Activated CD4-positive, alpha-beta memory T cell treated with anti-CD3 and anti-CD28 coated beads for 36 hours (primary cell): ENCODE measurements around the gene VIPR2. TPM values are rescaled to one million over a fixed set of nuclear protein-coding genes. Genes with fewer than 3 reads are reported as not detected.

Experiments used
- CTCF ChIA-PET: fragments of 350-600 bp; sonication (Branson Sonifier 250); formaldehyde crosslinking; loops from one replicate; lab custom pipeline; 2021; ENCODE audit warnings: antibody characterized with exemption, inconsistent platforms; lab: Charles Lee
- POLR2A ChIA-PET: fragments of 350-600 bp; sonication (Branson Sonifier 250); formaldehyde crosslinking; loops from one replicate; lab custom pipeline; 2021; ENCODE audit warnings: antibody characterized with exemption; lab: Charles Lee
- DNase-seq: peaks from one replicate; pipeline ENCODE4 v3.0.0-alpha.2; 2020
- H3K27ac Mint-ChIP-seq: one replicate; pipeline ENCODE4 v1.8.0; 2021; ENCODE audit warnings: mixed read lengths
- H3K27me3 Mint-ChIP-seq: one replicate; pipeline ENCODE4 v1.8.0; 2021; ENCODE audit warnings: mixed read lengths
- H3K36me3 Mint-ChIP-seq: one replicate; pipeline ENCODE4 v1.8.0; 2021; ENCODE audit warnings: mixed read lengths
- H3K4me1 Mint-ChIP-seq: one replicate; pipeline ENCODE4 v1.8.0; 2021; ENCODE audit warnings: low read depth, mixed read lengths
- H3K4me3 Mint-ChIP-seq: one replicate; pipeline ENCODE4 v1.8.0; 2021; ENCODE audit warnings: mild to moderate bottlenecking, mixed read lengths
- H3K9me3 Mint-ChIP-seq: one replicate; pipeline ENCODE4 v1.8.0; 2021; ENCODE audit warnings: mixed read lengths
- intact Hi-C: fragments of 100-400 bp; cut with micrococcal nuclease; formaldehyde crosslinking; loops from one replicate; pipeline ENCODE4 v1.15.1; 2023
- total RNA-seq, 2 experiments: library from RNA; stranded (reverse); gene quantifications; one replicate each; pipeline ENCODE4 v1.2.3, GENCODE V29; 2021

VIPR2 gene
- total RNA-seq, 2 experiments from 2014 or later = 0.55 to 0.56 TPM

DNA sequence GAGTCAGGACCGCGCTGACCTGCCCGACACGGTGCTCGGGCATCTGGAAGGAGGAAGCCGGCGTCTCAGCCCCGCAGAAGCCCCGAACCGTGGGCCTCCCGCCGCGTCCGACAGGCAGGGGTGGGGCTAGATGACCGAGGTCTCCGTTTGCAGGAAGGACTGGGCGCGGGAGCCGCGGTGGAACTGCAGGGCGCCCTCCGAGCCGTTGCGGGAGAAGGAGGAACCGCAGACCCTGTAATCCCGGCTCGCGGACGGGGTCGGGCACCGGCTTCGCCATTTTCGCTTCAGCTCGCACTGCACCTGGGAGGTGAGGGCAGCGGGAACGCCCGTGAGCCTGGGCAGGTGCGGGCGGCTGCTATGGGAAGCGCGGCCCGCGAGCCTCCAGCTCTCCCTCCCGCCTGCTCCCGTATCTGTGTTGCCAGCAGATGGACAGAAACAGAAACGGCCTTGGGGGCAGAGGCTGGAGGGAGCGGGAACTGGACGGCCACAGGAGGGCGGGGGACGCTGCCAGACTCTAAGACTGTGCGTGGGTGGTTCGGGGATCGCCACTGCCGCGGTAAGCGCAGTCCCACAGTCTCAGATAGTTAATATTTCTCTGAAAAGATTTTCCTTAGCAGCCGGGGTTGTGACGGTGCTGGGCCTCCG is 114.1 kb downstream of the VIPR2 start:
- Mint-ChIP-seq H3K27me3 (peaks cover 37% of the 10 kb centered on the region), H3K9me3 (no peaks in the 10 kb centered on the region), H3K4me3 (peak overlapping the region; percentile 37), H3K4me1 (peaks cover 11% of the 10 kb centered on the region), H3K36me3 (no peaks in the 10 kb centered on the region), H3K27ac (no peak overlapping the region)
- ChIA-PET CTCF (no interaction called here), POLR2A (no interaction called here)
- intact Hi-C loops = no loop called here
- DNase-seq = peak; percentile 15

DNA sequence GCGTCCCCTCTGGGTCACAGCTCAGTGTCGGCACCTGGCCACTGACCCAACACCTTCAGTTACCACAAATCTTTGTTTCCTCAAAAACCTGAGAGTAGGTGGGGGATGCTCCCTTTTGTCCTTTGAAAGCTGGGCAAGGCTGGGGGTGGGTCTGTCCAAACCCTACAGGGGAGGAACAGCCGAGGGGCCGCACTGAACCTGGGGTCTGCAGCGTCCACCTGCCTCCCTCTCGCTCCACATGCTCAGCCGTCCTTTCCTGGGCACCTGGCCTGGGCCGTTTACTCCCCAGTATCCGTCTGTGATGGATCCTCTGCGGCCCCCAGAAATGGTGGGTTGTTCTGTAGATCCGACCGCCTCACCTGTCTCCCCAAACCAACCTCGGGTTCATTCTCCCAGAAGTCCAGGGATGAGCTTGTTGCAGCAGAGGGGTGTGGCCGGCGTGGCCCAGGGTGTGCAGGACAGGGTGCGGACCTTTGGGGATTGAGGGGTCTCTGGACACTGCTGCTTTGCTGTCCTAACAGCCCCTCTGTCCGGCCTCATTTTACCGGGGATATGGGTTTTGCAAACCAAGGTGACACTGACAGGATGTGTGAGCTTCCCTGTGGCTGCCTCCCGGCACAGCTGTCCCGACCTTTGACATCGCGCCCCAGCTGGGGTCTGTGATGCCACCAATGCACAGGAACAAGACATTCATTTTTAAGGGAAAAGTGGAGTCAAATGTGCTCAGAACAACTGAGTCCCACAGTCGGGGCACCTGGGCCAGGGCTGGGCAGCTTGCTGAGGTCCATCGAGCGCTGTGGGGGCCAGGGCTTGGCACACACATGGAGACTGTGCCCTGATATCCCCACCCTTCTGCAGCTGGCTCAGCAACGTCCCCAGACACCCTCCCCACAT is 115.9 kb downstream of the VIPR2 start:
- Mint-ChIP-seq H3K36me3 (no peaks in the 10 kb centered on the region), H3K9me3 (no peaks in the 10 kb centered on the region), H3K27ac (no peak overlapping the region), H3K4me3 (no peak overlapping the region), H3K27me3 (peaks cover 38% of the 10 kb centered on the region), H3K4me1 (peaks cover 11% of the 10 kb centered on the region)
- CTCF ChIA-PET = interaction anchor here (0.6 kb wide), 1 partner anchor 77 kb away, joined by 3 read pairs; no protein-coding TSS in a partner anchor
- POLR2A ChIA-PET = no interaction called here
- DNase-seq = peak; percentile 6
- intact Hi-C loops = no loop called here

DNA sequence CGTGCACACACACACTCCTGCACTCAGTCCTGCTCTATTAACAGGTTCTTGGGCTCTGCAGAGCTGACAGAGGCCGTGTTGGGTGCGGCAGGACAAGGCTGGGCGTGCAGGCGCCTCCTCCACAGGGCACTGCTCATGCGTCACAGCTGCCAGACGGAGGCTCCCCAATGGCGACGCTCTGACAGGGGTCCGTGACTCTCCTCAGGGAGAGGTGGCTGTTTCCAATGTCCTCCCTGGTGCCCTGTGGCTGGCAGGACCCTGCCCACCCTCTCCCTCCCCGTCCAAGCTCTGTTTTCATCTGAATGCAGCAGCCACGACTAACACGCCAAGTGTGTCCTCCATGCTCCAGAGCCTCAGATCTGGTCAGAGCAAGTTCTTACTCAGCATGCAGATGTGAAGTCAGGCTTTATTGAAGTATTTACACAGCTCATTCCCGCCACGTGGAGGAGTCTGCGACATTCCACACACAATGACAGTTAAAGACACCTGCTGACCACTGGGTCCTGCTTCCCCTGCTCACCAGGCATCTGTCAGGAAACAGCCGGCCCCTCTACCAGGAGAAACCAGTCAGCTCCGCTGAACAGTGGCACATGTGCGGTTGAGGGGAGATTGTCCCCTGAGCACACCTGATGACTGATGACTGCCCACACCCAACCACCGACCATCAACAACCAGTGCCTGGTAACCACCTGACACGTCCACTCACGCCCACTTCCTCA is 116.7 kb downstream of the VIPR2 start:
- H3K4me1 Mint-ChIP-seq = peaks cover 11% of the 10 kb centered on the region
- H3K36me3 Mint-ChIP-seq = no peaks in the 10 kb centered on the region
- intact Hi-C loops = no loop called here
- POLR2A ChIA-PET = no interaction called here
- DNase-seq = peak; percentile 6
- H3K27me3 Mint-ChIP-seq = peaks cover 39% of the 10 kb centered on the region
- no peak overlapping the region for H3K27ac Mint-ChIP-seq
- no peaks in the 10 kb centered on the region for H3K9me3 Mint-ChIP-seq
- H3K4me3 Mint-ChIP-seq = no peak overlapping the region
- CTCF ChIA-PET = no interaction called here

DNA sequence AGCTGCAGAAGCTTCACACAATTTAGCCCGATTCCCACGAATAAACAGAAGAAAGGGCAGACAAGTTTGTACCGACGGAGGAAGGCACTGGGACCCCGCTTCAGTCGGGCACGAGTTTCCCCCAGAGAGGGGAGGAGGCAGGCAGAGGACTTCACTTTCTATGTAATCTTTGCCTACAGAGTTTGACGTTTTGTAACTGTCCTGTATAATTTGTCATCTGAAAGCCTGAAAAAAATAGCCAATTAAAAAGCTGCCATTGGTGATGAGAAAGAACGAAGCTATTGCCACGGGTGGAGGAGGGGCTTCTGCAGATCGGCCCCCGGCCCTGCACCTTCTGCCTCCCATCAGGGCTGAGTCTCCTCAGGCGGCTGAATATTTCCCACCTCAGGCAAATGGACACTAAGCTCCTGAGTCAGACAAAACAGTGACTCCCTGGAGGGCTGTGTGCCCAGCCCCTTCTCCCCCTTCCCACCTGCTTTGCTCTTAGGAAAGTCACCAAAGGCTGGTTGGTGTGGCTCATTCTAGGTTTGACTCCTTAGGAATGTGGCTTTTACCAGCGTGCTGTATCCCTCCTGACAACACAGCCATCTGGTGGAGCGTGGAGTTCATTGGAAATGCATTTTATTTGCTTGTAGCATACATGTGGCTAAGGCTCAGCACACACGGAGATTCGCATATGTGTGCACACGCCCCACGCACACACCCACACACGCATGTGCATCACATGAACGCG is 117.4 kb downstream of the VIPR2 start:
- CTCF ChIA-PET = no interaction called here
- peak; percentile 6 for DNase-seq
- Mint-ChIP-seq H3K27ac (no peak overlapping the region), H3K27me3 (peaks cover 36% of the 10 kb centered on the region), H3K36me3 (no peaks in the 10 kb centered on the region), H3K4me3 (no peak overlapping the region), H3K9me3 (no peaks in the 10 kb centered on the region), H3K4me1 (peaks cover 11% of the 10 kb centered on the region)
- POLR2A ChIA-PET = no interaction called here
- intact Hi-C loops = no loop called here

DNA sequence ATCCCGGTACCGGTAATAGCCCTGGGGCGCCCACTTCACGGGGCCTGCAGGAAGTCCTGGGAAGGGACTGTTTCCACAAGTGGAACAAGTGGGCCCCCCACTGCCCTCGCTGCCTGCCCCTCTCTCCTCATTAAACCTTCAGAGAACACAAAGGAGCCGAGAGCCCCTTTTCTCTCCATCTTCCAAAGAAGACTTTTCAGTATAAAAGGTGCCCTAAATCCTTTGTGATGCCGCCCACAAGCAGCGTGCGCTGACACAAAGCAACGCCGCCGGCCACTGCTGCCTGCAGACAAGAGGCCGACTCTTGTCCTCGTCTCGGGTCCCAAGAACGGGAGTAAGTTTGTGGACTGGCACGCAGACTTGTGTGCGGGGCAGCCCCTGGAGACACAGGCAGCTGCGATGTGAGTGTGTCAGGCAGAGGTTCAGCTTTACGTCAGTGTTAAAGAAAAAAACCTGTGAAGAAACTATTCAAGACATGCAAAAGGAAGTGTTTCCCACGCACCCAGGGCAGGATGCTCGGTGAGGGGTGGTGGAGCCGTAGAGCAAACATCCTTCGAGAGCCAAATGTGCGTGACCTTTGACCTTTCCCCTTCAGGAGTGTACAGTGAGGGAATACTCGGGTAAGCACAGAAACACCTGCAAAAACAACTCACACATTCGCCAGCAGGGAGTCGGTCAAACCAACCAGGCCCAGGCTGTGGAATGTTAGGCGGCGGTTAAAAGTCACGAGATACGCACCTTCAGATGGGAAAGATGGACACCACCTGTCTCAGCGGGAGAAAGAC is 118.2 kb downstream of the VIPR2 start:
- intact Hi-C loops = no loop called here
- CTCF ChIA-PET = interaction anchor here (2.0 kb wide), 1 partner anchor 49 kb away, joined by 5 read pairs; no protein-coding TSS in a partner anchor
- Mint-ChIP-seq H3K4me1 (peaks cover 11% of the 10 kb centered on the region), H3K4me3 (no peak overlapping the region), H3K27me3 (peaks cover 32% of the 10 kb centered on the region), H3K9me3 (no peaks in the 10 kb centered on the region), H3K36me3 (no peaks in the 10 kb centered on the region), H3K27ac (no peak overlapping the region)
- POLR2A ChIA-PET = no interaction called here
- peak; percentile 41 for DNase-seq

DNA sequence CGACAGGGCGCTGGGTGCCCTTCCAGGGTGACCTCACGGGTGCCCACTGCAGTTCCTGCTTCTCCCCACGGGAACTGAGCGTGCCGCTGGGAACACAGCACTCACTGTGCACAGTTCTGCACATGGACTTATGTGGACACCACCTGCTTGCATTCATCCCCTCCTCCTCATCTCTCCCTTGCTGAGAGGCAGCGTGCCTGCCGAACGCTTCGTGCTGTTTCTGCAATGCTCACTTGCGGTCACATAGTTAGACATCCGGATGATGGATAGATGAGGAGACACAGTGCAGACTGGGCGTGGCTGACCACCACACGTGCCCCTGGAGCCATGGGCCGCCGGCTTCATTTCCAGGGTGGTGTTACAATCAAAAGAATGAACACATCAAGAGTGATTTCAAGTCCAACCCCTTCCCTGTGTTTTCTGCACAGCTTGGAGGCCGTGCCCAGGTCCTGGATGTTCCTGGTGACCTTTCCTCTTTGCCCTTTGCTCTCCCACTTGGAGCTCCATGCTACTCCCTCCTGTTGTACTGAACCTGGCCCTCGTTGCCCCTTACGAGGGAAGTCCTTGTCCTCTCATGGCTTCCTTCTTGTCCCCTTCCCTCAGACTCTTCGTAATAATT is 119.4 kb downstream of the VIPR2 start:
- ChIA-PET CTCF (interaction anchor here (2.0 kb wide), 1 partner anchor 48 kb away, joined by 5 read pairs; no protein-coding TSS in a partner anchor), POLR2A (no interaction called here)
- Mint-ChIP-seq H3K4me3 (no peak overlapping the region), H3K36me3 (no peaks in the 10 kb centered on the region), H3K27ac (no peak overlapping the region), H3K4me1 (peaks cover 11% of the 10 kb centered on the region), H3K27me3 (peaks cover 32% of the 10 kb centered on the region), H3K9me3 (peaks cover 4% of the 10 kb centered on the region)
- peak; percentile 1 for DNase-seq
- intact Hi-C loops = no loop called here

DNA sequence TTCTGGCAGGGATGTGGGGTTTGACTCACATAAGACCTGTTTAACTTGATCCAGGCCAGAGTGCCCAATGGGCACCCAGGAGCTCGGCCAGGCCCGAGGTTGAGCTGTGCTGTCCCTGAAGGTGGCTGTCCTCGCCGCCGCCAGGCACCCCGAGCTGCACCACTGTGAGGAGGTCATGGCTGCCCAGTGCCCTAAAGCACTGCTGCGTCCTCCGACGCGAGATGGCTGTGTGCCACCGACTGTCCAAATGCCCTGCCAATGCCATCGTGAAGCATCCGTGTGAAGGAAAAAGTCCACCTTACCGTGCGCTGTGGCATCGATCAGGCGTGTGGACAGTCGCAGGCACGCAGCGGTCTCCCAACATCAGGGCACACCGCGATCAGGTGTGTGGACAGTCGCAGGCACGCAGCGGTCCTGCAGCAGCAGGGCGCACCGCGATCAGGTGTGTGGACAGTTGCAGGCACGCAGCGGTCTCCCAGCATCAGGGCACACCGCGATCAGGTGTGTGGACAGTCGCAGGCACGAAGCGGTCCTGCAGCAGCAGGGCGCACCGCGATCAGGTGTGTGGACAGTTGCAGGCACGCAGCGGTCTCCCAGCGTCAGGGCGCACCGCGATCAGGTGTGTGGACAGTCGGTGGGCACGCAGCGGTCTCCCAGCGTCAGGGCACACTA is 120.3 kb downstream of the VIPR2 start:
- Mint-ChIP-seq H3K27ac (no peak overlapping the region), H3K4me1 (peaks cover 11% of the 10 kb centered on the region), H3K36me3 (no peaks in the 10 kb centered on the region), H3K27me3 (peaks cover 30% of the 10 kb centered on the region), H3K9me3 (peaks cover 4% of the 10 kb centered on the region), H3K4me3 (no peak overlapping the region)
- ChIA-PET CTCF (interaction anchor here (2.0 kb wide), 1 partner anchor 47 kb away, joined by 5 read pairs; no protein-coding TSS in a partner anchor), POLR2A (no interaction called here)
- no peak for DNase-seq
- intact Hi-C loops = no loop called here

DNA sequence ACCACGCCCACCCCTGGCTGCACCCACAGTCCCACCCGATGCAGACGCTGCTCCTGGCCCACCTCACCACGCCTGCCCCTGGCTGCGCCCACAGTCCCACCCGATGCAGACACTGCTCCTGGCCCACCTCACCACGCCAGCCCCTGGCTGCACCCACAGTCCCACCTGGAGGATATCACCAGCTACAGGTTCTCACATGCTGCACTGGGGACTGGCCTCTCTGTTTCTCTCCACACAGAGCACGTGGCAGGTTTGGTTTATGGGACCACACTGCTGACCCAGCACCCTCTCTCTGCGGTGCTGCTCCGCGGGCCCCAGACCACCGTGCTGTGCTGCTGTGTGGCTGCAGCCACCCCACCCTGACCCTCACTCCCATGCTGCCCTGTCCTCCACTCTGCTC is 120.9 kb downstream of the VIPR2 start:
- no peak for DNase-seq

DNA sequence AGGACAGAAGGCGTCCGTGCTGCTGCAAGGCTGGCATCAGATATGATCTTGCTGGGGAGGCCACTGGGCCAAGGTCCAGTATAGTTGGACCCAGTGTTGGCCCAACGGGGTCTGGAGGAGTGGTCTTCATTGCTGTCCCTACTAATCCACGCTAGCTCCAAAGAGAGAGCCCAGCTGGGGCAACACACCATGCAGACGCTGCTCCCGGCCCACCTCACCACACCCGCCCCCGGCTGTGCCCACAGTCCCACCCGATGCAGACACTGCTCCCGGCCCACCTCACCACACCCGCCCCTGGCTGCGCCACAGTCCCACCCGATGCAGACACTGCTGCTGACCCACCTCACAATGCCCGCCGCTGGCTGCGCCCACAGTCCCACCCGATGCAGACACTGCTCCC is 121.5 kb downstream of the VIPR2 start:
- H3K4me1 Mint-ChIP-seq = peaks cover 19% of the 10 kb centered on the region
- no peak overlapping the region for H3K27ac Mint-ChIP-seq
- intact Hi-C loops = no loop called here
- H3K9me3 Mint-ChIP-seq = peaks cover 4% of the 10 kb centered on the region
- no peak overlapping the region for H3K4me3 Mint-ChIP-seq
- CTCF ChIA-PET = no interaction called here
- POLR2A ChIA-PET = no interaction called here
- H3K27me3 Mint-ChIP-seq = peaks cover 29% of the 10 kb centered on the region
- no peaks in the 10 kb centered on the region for H3K36me3 Mint-ChIP-seq
- DNase-seq = no peak

More for the DNA sequence above, 120.9 kb downstream of the VIPR2 start:
- intact Hi-C loops = no loop called here
- no peak overlapping the region for H3K4me3 Mint-ChIP-seq
- H3K4me1 Mint-ChIP-seq = peaks cover 17% of the 10 kb centered on the region
- H3K36me3 Mint-ChIP-seq = no peaks in the 10 kb centered on the region
- H3K27ac Mint-ChIP-seq = no peak overlapping the region
- H3K27me3 Mint-ChIP-seq = peaks cover 32% of the 10 kb centered on the region
- ChIA-PET CTCF (no interaction called here), POLR2A (no interaction called here)
- peaks cover 4% of the 10 kb centered on the region for H3K9me3 Mint-ChIP-seq

DNA sequence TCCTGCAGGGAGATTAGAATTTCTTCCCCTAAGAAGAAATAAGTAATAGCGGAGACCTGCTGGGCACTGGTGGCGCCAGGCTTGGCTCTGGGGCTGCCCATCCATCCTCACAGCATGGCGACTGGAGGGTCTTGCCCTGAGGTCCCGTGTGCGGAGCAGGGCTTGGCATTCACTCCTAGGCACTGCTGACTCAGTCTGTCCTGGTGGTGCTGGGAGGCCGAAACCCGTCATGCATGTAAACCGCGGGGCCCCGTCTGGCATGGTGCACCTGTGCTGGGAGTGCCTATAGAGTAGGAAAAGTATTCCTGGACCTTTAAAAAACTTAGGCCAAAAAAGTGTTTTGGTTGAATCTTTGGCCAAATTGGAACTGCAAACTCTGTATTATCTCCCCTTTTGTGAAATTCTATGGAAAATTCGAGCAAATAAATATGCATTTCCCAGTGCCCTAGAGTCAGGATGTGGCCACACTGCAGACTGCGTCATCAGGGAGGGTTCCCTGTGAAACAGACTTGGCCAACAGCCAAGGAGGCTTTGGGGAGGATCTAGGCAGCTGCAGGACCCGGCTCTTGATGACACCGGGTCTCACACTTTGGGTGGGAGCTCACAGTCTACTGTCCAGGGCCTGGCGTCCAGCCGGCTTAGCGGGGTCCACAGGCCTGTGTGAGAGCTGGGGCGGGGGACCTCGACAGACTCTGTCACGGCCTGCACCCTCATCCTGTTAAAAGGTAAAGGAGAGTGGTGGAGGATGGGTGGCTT is 122.3 kb downstream of the VIPR2 start:
- POLR2A ChIA-PET = no interaction called here
- H3K4me3 Mint-ChIP-seq = no peak overlapping the region
- H3K27ac Mint-ChIP-seq = no peak overlapping the region
- DNase-seq = no peak
- peaks cover 24% of the 10 kb centered on the region for H3K27me3 Mint-ChIP-seq
- peaks cover 22% of the 10 kb centered on the region for H3K4me1 Mint-ChIP-seq
- peaks cover 4% of the 10 kb centered on the region for H3K9me3 Mint-ChIP-seq
- intact Hi-C loops = no loop called here
- no peaks in the 10 kb centered on the region for H3K36me3 Mint-ChIP-seq
- CTCF ChIA-PET = no interaction called here
